ENCODE results near the gene FCAMR.
A peak's percentile ranks its signal among the peaks of the same experiment; 100 is the strongest.

Gene FCAMR

GRCh38 chr1:206935491-206936067 lies 34.7 kb downstream of the FCAMR start:
- DNase-seq (ENCODE audit: extremely low spot score) = peak; percentile 64
- TF ChIP-seq, protein P1, sequence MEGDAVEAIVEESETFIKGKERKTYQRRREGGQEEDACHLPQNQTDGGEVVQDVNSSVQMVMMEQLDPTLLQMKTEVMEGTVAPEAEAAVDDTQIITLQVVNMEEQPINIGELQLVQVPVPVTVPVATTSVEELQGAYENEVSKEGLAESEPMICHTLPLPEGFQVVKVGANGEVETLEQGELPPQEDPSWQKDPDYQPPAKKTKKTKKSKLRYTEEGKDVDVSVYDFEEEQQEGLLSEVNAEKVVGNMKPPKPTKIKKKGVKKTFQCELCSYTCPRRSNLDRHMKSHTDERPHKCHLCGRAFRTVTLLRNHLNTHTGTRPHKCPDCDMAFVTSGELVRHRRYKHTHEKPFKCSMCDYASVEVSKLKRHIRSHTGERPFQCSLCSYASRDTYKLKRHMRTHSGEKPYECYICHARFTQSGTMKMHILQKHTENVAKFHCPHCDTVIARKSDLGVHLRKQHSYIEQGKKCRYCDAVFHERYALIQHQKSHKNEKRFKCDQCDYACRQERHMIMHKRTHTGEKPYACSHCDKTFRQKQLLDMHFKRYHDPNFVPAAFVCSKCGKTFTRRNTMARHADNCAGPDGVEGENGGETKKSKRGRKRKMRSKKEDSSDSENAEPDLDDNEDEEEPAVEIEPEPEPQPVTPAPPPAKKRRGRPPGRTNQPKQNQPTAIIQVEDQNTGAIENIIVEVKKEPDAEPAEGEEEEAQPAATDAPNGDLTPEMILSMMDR (IDR thresholded peaks at IDR 0.05; ENCODE audit: control extremely low read depth, extremely low read depth, low read depth, missing control alignments) = peak; percentile 49
- ChIA-PET CTCF (interaction anchor here (0.7 to 25.0 kb wide), 32 partner anchors 9 to 564 kb away, joined by 3 to 416 read pairs (median 4); partner anchors contain the start of genes DYRK3, FCAMR, FCMR and IL20), POLR2A (no interaction called here)

DNA sequence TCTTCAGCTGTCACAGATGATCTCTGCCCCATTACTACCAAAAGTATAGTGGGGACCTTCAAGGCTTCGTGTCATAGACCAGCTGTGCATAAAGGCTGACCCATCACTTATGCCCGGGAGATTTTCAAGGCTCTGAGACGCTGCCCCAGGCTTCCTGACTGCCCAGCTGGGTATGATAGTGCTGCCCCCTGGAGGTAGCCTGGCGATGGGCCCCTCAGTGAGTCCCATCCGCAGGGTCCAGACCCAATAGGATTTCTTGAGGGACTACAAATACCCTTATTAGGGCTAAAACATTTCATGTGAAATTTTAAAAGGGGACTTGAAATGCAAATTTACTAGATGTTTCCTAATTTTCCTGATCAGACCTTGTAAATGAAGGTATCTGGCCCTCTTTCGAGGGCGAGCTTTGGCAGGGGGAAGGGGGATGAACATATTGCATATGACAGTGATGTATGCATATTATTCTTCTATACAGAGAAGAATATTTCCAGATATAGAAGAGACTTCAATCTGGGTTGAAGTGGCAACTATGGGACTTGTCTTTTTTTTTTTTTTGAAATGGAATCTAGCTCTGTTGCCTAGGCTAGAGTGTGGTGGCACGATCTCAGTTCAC lies 36.8 kb downstream of the FCAMR start:
- POLR2A ChIA-PET = interaction anchor here (0.9 kb wide), 1 partner anchor 11 kb away, joined by 3 read pairs; the partner anchor contains the start of gene FCMR
- TF ChIP-seq, protein P1 (IDR thresholded peaks at IDR 0.05; ENCODE audit: control extremely low read depth, extremely low read depth, low read depth, missing control alignments) = peak; percentile 80
- CTCF ChIA-PET = interaction anchor here (0.6 to 25.0 kb wide), 34 partner anchors 7 to 567 kb away, joined by 3 to 416 read pairs (median 4); partner anchors contain the start of genes DYRK3, FCAMR, FCMR and IL20
- DNase-seq (ENCODE audit: extremely low spot score) = peak; percentile 76

GRCh38 chr1:206932177-206932576 lies 38.1 kb downstream of the FCAMR start:
- TF ChIP-seq, protein P1 (IDR thresholded peaks at IDR 0.05; ENCODE audit: control extremely low read depth, extremely low read depth, low read depth, missing control alignments) = no peak
- DNase-seq (ENCODE audit: extremely low spot score) = no peak
- ChIA-PET POLR2A (interaction anchor here (0.8 kb wide), 1 partner anchor 11 kb away, joined by 3 read pairs; the partner anchor contains the start of gene FCMR), CTCF (interaction anchor here (0.7 to 25.0 kb wide), 29 partner anchors 15 to 323 kb away, joined by 3 to 416 read pairs (median 5); partner anchors contain the start of genes DYRK3, FCAMR, FCMR and IL20)

DNA sequence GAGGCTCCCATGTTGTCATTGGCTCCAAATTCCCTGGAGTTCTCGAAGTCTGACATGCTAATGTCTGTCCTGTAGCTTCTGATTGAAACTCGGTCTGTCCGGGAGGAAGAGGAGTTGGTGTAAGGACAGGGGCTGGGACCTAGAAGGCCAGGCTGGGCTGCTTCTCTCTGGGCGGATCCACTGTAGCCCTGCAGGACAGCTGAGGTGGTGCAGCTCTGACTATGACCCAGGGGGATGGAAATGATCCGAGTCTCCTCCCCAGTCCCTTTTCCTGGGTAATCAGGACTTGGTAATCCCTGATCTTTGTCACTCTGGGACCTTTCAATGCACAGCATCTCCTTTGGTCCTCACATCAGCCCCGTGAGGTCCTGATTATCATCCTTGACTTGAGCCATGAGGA lies 38.6 kb downstream of the FCAMR start:
- no peak for DNase-seq (ENCODE audit: extremely low spot score)
- CTCF ChIA-PET = interaction anchor here (0.7 to 25.0 kb wide), 25 partner anchors 14 to 323 kb away, joined by 3 to 416 read pairs (median 5); partner anchors contain the start of genes DYRK3, EIF2D, FCAMR and FCMR
- TF ChIP-seq, protein P1 (IDR thresholded peaks at IDR 0.05; ENCODE audit: control extremely low read depth, extremely low read depth, low read depth, missing control alignments) = no peak
- POLR2A ChIA-PET = interaction anchor here (0.8 to 1.4 kb wide), 3 partner anchors 9 to 10 kb away, joined by 3 read pairs; partner anchors contain the start of gene FCMR

GRCh38 chr1:206930210-206930798 lies 40.0 kb downstream of the FCAMR start:
- ChIA-PET CTCF (interaction anchor here (1.1 to 25.0 kb wide), 11 partner anchors 13 to 318 kb away, joined by 3 to 416 read pairs (median 12); partner anchors contain the start of genes EIF2D, FCAMR, FCMR and IL20), POLR2A (interaction anchor here (1.1 to 1.4 kb wide), 2 partner anchors 8 to 9 kb away, joined by 3 read pairs; partner anchors contain the start of gene FCMR)
- DNase-seq (ENCODE audit: extremely low spot score) = peak; percentile 85
- TF ChIP-seq, protein P1 (IDR thresholded peaks at IDR 0.05; ENCODE audit: control extremely low read depth, extremely low read depth, low read depth, missing control alignments) = no peak

GRCh38 chr1:206929524-206929923 lies 40.7 kb downstream of the FCAMR start:
- ChIA-PET POLR2A (no interaction called here), CTCF (interaction anchor here (1.2 to 25.0 kb wide), 6 partner anchors 12 to 121 kb away, joined by 3 to 416 read pairs (median 210); partner anchors contain the start of genes FCAMR, FCMR and PIGR)
- TF ChIP-seq, protein P1 (IDR thresholded peaks at IDR 0.05; ENCODE audit: control extremely low read depth, extremely low read depth, low read depth, missing control alignments) = no peak
- no peak for DNase-seq (ENCODE audit: extremely low spot score)
